Fibroblast of skin of right quadriceps (primary cell): ENCODE data around the gene RGS3.
A peak's percentile ranks its signal among the peaks of the same experiment; 100 is the strongest.

Experiments
- DNase-seq: peaks from one replicate; pipeline ENCODE4 v3.0.0-alpha.2; 2013

RGS3 gene

GRCh38 chr9:113492343-113493202 is 29.0 kb downstream of the RGS3 start:
- no peak for DNase-seq

- no peak for DNase-seq
Measured at GRCh38 chr9:113493203-113493520, 29.6 kb downstream of the RGS3 start.

- DNase-seq, result no peak
Measured at GRCh38 chr9:113495526-113495925, 32.0 kb downstream of the RGS3 start.

- DNase-seq, result no peak
Measured at GRCh38 chr9:113497051-113497450, 33.5 kb downstream of the RGS3 start.

GRCh38 chr9:113499153-113499875 is 35.8 kb downstream of the RGS3 start:
- no peak for DNase-seq

GRCh38 chr9:113499876-113500497 is 36.5 kb downstream of the RGS3 start:
- no peak for DNase-seq

- DNase-seq, result no peak
Measured at GRCh38 chr9:113501129-113501686, 37.7 kb downstream of the RGS3 start.

- DNase-seq, result no peak
Measured at GRCh38 chr9:113501852-113502251, 38.3 kb downstream of the RGS3 start.

- DNase-seq, result no peak
Measured at GRCh38 chr9:113502427-113503034, 39.0 kb downstream of the RGS3 start.

- DNase-seq, result no peak
Measured at GRCh38 chr9:113503131-113503541, 39.6 kb downstream of the RGS3 start.

GRCh38 chr9:113503613-113504211 is 40.2 kb downstream of the RGS3 start:
- no peak for DNase-seq

- no peak for DNase-seq
Measured at GRCh38 chr9:113504725-113505590, 41.4 kb downstream of the RGS3 start.

- no peak for DNase-seq
Measured at GRCh38 chr9:113506090-113506589, 42.6 kb downstream of the RGS3 start.

- no peak for DNase-seq
Measured at GRCh38 chr9:113507256-113507655, 43.7 kb downstream of the RGS3 start.

- DNase-seq, result no peak
Measured at GRCh38 chr9:113508111-113508749, 44.7 kb downstream of the RGS3 start.

GRCh38 chr9:113509463-113509862 is 45.9 kb downstream of the RGS3 start:
- DNase-seq, result peak; percentile 28

GRCh38 chr9:113511047-113511521 is 47.6 kb downstream of the RGS3 start:
- DNase-seq, result no peak

GRCh38 chr9:113511856-113512761 is 48.6 kb downstream of the RGS3 start:
- DNase-seq, result peak; percentile 26

GRCh38 chr9:113513111-113513510 is 49.6 kb downstream of the RGS3 start:
- DNase-seq, result no peak

- no peak for DNase-seq
Measured at GRCh38 chr9:113513536-113513935, 50.0 kb downstream of the RGS3 start.
